SW 1271 (cell line): ENCODE measurements around the gene FGA.

Experiments used
- DNase-seq, 2 experiments: peaks; one replicate each; lab custom pipeline; 2025; lab: John Stamatoyannopoulos, UW

The FGA gene

GRCh38 chr4:154590329-154591006 is at the start of gene FGA:
Gene FGA, minus strand, starts transcription at chr4:154590742. Its CDS starts 55 bp downstream, at chr4:154590687.
- DNase-seq: no peak

- no peak for DNase-seq
These were observed 43.5 kb upstream of the FGA start for GRCh38 chr4:154634058-154634457.

- DNase-seq: no peak
These were observed 41.3 kb upstream of the FGA start for GRCh38 chr4:154631828-154632227.

- DNase-seq: no peak
These were observed 39.8 kb upstream of the FGA start for GRCh38 chr4:154630324-154630723.

GRCh38 chr4:154626793-154627484 is 36.4 kb upstream of the FGA start:
- DNase-seq: no peak

- no peak for DNase-seq
These were observed 35.4 kb upstream of the FGA start for GRCh38 chr4:154625971-154626370.

- DNase-seq: no peak
These were observed 33.5 kb upstream of the FGA start for GRCh38 chr4:154623995-154624394.

GRCh38 chr4:154623436-154623835 is 32.9 kb upstream of the FGA start:
- no peak for DNase-seq

GRCh38 chr4:154622598-154622997 is 32.1 kb upstream of the FGA start:
- DNase-seq: peak; percentile 1 to 31

GRCh38 chr4:154620111-154620510 is 29.6 kb upstream of the FGA start:
- DNase-seq: no peak

GRCh38 chr4:154618708-154619315 is 28.3 kb upstream of the FGA start:
- DNase-seq: peak in 1 of 2 experiments; percentile 29

- DNase-seq: no peak
These were observed 27.3 kb upstream of the FGA start for GRCh38 chr4:154617820-154618317.

- DNase-seq: no peak
These were observed 26.2 kb upstream of the FGA start for GRCh38 chr4:154616731-154617130.

- DNase-seq: no peak
These were observed 25.7 kb upstream of the FGA start for GRCh38 chr4:154616287-154616686.

GRCh38 chr4:154615211-154615610 is 24.7 kb upstream of the FGA start:
- no peak for DNase-seq

- no peak for DNase-seq
These were observed 23.8 kb upstream of the FGA start for GRCh38 chr4:154614306-154614705.

GRCh38 chr4:154612472-154613414 is 22.2 kb upstream of the FGA start, which contains the start of gene FGG:
Gene FGG, minus strand, starts transcription at chr4:154612656. Its CDS starts 47 bp downstream, at chr4:154612609.
- no peak for DNase-seq

- no peak for DNase-seq
These were observed 21.3 kb upstream of the FGA start for GRCh38 chr4:154611833-154612232.

- no peak for DNase-seq
These were observed 20.0 kb upstream of the FGA start for GRCh38 chr4:154610582-154610981.

GRCh38 chr4:154609532-154609931 is 19.0 kb upstream of the FGA start:
- DNase-seq: no peak

- no peak for DNase-seq
These were observed 18.1 kb upstream of the FGA start for GRCh38 chr4:154608361-154609252.
